ENCODE measurements around the gene FOXN1.
A peak's percentile ranks its signal among the peaks of the same experiment; 100 is the strongest.

FOXN1 gene

DNA sequence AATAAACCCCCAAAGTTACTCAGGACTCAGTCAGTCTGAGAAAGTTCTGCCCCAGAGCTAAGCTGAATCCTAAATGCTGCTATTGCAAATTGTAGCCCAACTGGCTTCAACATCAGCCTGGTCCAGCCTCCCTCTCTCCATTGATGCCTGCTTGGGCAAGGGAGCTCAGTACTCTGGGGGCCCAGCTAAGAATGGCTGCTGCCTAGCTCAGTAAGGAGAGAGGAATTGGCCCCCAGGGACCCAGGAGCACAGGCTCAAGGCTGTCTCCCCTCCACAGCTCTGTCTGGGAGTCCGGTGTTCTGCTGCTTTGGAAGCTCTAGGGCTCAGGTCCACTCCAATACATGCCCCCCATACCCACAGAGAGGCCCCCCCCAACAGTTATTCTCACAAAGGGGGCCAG, 44.7 kb downstream of the FOXN1 start:
- Histone ChIP-seq H3K27ac (no peak overlapping the region), H2AFZ (no peak overlapping the region), H3K36me3 (ENCODE audit: control insufficient read depth, insufficient read depth, low read length) (no peaks in the 10 kb centered on the region), H3K4me1 (peaks cover 7% of the 10 kb centered on the region), H3K9me3 (ENCODE audit: control insufficient read depth, low read length) (no peaks in the 10 kb centered on the region), H3K9ac (no peak overlapping the region), H3K79me2 (no peaks in the 10 kb centered on the region), H3K4me2 (ENCODE audit: low read length) (no peak overlapping the region), H3K4me3 (ENCODE audit: low read depth, low read length) (no peak overlapping the region), H3K27me3 (ENCODE audit: control insufficient read depth, insufficient read depth, low read length) (no peaks in the 10 kb centered on the region)
- TF ChIP-seq, protein P1, sequence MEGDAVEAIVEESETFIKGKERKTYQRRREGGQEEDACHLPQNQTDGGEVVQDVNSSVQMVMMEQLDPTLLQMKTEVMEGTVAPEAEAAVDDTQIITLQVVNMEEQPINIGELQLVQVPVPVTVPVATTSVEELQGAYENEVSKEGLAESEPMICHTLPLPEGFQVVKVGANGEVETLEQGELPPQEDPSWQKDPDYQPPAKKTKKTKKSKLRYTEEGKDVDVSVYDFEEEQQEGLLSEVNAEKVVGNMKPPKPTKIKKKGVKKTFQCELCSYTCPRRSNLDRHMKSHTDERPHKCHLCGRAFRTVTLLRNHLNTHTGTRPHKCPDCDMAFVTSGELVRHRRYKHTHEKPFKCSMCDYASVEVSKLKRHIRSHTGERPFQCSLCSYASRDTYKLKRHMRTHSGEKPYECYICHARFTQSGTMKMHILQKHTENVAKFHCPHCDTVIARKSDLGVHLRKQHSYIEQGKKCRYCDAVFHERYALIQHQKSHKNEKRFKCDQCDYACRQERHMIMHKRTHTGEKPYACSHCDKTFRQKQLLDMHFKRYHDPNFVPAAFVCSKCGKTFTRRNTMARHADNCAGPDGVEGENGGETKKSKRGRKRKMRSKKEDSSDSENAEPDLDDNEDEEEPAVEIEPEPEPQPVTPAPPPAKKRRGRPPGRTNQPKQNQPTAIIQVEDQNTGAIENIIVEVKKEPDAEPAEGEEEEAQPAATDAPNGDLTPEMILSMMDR (IDR thresholded peaks at IDR 0.05) = no peak

- Histone ChIP-seq H3K9me3 (ENCODE audit: control insufficient read depth, low read length) (no peaks in the 10 kb centered on the region), H3K27ac (peak overlapping the region; percentile 19), H3K36me3 (ENCODE audit: control insufficient read depth, insufficient read depth, low read length) (no peaks in the 10 kb centered on the region), H3K27me3 (ENCODE audit: control insufficient read depth, insufficient read depth, low read length) (no peaks in the 10 kb centered on the region), H3K9ac (no peak overlapping the region), H3K4me2 (ENCODE audit: low read length) (peak overlapping the region; percentile 87), H2AFZ (peak overlapping the region; percentile 91), H3K4me1 (peaks cover 7% of the 10 kb centered on the region), H3K79me2 (no peaks in the 10 kb centered on the region), H3K4me3 (ENCODE audit: low read depth, low read length) (peak overlapping the region; percentile 71)
- TF ChIP-seq, protein P1 (IDR thresholded peaks at IDR 0.05) = no peak
These were observed 45.5 kb downstream of the FOXN1 start for GRCh38 chr17:28551421-28552175.

DNA sequence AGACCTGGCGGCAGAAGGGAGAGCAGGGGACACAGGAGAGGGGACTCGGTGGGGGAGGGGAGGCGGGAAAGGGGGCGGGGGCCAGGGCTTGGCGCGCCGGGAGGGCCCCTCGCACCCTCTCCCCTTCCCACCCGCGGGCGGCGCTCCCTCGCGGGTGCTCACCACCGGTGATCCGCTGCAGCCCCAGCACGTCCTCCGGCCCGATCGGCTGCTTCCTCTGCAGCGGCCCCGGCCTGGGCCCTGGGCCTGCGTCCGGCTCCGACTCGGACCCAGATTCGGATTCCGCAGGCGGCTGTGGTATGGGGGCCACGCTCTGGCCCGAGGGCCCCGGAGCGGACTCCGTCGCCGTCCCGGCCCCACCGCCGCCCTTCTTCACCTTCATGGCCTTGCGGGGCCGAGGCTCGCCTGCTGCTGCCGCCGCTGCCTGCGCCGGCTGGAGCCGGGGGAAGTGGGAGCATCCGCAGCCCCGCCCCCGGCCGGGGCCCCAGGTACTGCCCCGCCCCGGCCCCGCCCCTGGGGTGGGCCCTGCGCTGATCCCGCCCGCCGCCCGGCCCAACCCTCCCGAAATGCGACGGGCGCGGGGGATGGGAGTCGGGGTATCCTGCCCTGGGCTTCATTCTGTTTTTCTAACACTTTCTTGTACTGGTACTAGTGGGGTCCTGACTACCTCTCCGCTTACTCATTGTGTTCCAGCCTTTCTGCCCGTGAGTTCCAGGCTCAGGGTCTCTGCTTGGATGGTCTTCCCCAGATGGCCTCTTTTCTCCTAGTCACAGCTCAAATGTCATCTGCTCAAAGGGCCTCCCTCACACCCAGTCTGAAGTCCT, 46.2 kb downstream of the FOXN1 start, which contains the start of gene UNC119:
Gene UNC119 (minus strand): TSS at position 449 of the 824 bp plus-strand sequence. CDS start 67 bp downstream, at position 382.
- no peaks in the 10 kb centered on the region for H3K79me2 ChIP-seq
- TF ChIP-seq, protein P1 (IDR thresholded peaks at IDR 0.05) = no peak
- no peaks in the 10 kb centered on the region for H3K36me3 ChIP-seq (ENCODE audit: control insufficient read depth, insufficient read depth, low read length)
- H3K4me2 ChIP-seq (ENCODE audit: low read length) = peak within 1 kb of the TSS; percentile 87
- peak within 1 kb of the TSS; percentile 91 for H2AFZ ChIP-seq
- peaks cover 7% of the 10 kb centered on the region for H3K4me1 ChIP-seq
- H3K27ac ChIP-seq = peak within 1 kb of the TSS; percentile 19
- no peaks in the 10 kb centered on the region for H3K9me3 ChIP-seq (ENCODE audit: control insufficient read depth, low read length)
- no peaks in the 10 kb centered on the region for H3K27me3 ChIP-seq (ENCODE audit: control insufficient read depth, insufficient read depth, low read length)
- H3K9ac ChIP-seq = peak within 1 kb of the TSS; percentile 56
- H3K4me3 ChIP-seq (ENCODE audit: low read depth, low read length) = peak within 1 kb of the TSS; percentile 71

DNA sequence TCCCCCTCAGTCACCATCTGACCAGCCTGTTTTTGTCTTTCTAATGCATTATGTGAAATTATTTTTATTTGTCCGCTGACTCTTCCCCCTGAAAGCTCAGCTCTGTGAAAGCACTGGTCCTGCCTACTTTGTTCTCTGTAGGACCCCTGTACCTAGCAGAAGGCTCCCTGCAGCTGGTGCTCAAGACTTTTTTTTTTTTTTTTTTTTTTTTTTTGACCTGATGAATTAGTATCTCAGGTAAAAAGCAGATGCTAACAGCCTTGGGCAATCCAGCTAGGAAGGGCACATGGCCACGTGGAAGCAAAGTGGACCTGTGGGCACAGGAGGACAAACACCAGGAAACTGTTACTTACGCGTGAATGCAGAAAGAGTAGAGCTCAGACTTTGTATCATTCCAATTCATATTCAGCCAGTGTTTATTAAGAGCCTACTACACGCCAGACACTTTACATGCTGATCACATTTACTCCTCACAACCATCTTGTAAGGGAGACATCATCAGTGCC, 46.9 kb downstream of the FOXN1 start:
- Histone ChIP-seq H3K27me3 (ENCODE audit: control insufficient read depth, insufficient read depth, low read length) (no peaks in the 10 kb centered on the region), H3K4me3 (ENCODE audit: low read depth, low read length) (no peak overlapping the region)

More for the DNA sequence above, 46.9 kb downstream of the FOXN1 start:
- H3K4me2 ChIP-seq (ENCODE audit: low read length) = peak overlapping the region; percentile 87
- peaks cover 7% of the 10 kb centered on the region for H3K4me1 ChIP-seq
- H3K27ac ChIP-seq = no peak overlapping the region
- no peaks in the 10 kb centered on the region for H3K79me2 ChIP-seq
- TF ChIP-seq, protein P1 (IDR thresholded peaks at IDR 0.05) = no peak
- H3K9ac ChIP-seq = no peak overlapping the region
- H2AFZ ChIP-seq = no peak overlapping the region
- H3K9me3 ChIP-seq (ENCODE audit: control insufficient read depth, low read length) = no peaks in the 10 kb centered on the region
- no peaks in the 10 kb centered on the region for H3K36me3 ChIP-seq (ENCODE audit: control insufficient read depth, insufficient read depth, low read length)

Measured in parathyroid adenoma (tissue), 2 donors.